NCI-H2107 (cell line): ENCODE data around the gene TRPM3.
"Not testable (repeated sequence)": the region's sequence is repeated elsewhere in the genome, so short reads cannot be mapped to it uniquely, and the experiment has no call there.

Source experiments
- DNase-seq: peaks from one replicate; lab custom pipeline; 2025; lab: John Stamatoyannopoulos, UW

TRPM3 gene

GRCh38 chr9:70654144-70654543, 467.3 kb downstream of the TRPM3 start:
- no peak for DNase-seq

GRCh38 chr9:70644627-70645026, 476.8 kb downstream of the TRPM3 start:
- DNase-seq: not testable (repeated sequence)

- no peak for DNase-seq
These were observed 479.1 kb downstream of the TRPM3 start for GRCh38 chr9:70642341-70642740.

- DNase-seq: no peak
These were observed 479.8 kb downstream of the TRPM3 start for GRCh38 chr9:70641631-70642030.

GRCh38 chr9:70641031-70641430, 480.4 kb downstream of the TRPM3 start:
- DNase-seq: no peak

GRCh38 chr9:70639853-70640814, 481.3 kb downstream of the TRPM3 start:
- peak; percentile 21 for DNase-seq

GRCh38 chr9:70635790-70636189, 485.6 kb downstream of the TRPM3 start:
- DNase-seq: no peak

- DNase-seq: no peak
These were observed 486.7 kb downstream of the TRPM3 start for GRCh38 chr9:70634696-70635095.

GRCh38 chr9:70630971-70631370, 490.4 kb downstream of the TRPM3 start:
- no peak for DNase-seq

- not testable (repeated sequence) for DNase-seq
These were observed 492.2 kb downstream of the TRPM3 start for GRCh38 chr9:70629080-70629685.

GRCh38 chr9:70625078-70625477, 496.3 kb downstream of the TRPM3 start:
- DNase-seq: no peak

GRCh38 chr9:70618784-70619183, 502.6 kb downstream of the TRPM3 start:
- DNase-seq: no peak

- no peak for DNase-seq
These were observed 504.2 kb downstream of the TRPM3 start for GRCh38 chr9:70617033-70617828.

- no peak for DNase-seq
These were observed 505.0 kb downstream of the TRPM3 start for GRCh38 chr9:70616228-70616990.

GRCh38 chr9:70615464-70616138, 505.8 kb downstream of the TRPM3 start:
- no peak for DNase-seq

- DNase-seq: no peak
These were observed 506.5 kb downstream of the TRPM3 start for GRCh38 chr9:70614786-70615463.

- no peak for DNase-seq
These were observed 508.2 kb downstream of the TRPM3 start for GRCh38 chr9:70613024-70613768.

GRCh38 chr9:70610287-70610644, 511.2 kb downstream of the TRPM3 start:
- DNase-seq: no peak

- DNase-seq: no peak
These were observed 511.7 kb downstream of the TRPM3 start for GRCh38 chr9:70609542-70610286.
